Mammary epithelial cell (primary cell): ENCODE results near the gene HMGB4.

Experiments
- EZH2 ChIP-seq: IDR thresholded peaks from 2 replicates; pipeline ENCODE4 v1.6.1; 2012; ENCODE audit warnings: low read length, inconsistent platforms, borderline replicate concordance
- TF ChIP-seq, protein P1 (sequence below), 2 donors: IDR thresholded peaks in 1 of 2; conservative IDR thresholded peaks in 1 of 2; 2 replicates each; pipeline ENCODE4 v1.5.1; 2011 to 2012; ENCODE audit warnings: inconsistent platforms in 2 of 2, low read length in 2 of 2, mild to moderate bottlenecking in 2 of 2, control low read depth in 1 of 2, low read depth in 1 of 2; ENCODE audit not compliant: insufficient read depth in 1 of 2; ENCODE audit errors: extremely low read depth in 1 of 2

- TF ChIP-seq, protein P1, sequence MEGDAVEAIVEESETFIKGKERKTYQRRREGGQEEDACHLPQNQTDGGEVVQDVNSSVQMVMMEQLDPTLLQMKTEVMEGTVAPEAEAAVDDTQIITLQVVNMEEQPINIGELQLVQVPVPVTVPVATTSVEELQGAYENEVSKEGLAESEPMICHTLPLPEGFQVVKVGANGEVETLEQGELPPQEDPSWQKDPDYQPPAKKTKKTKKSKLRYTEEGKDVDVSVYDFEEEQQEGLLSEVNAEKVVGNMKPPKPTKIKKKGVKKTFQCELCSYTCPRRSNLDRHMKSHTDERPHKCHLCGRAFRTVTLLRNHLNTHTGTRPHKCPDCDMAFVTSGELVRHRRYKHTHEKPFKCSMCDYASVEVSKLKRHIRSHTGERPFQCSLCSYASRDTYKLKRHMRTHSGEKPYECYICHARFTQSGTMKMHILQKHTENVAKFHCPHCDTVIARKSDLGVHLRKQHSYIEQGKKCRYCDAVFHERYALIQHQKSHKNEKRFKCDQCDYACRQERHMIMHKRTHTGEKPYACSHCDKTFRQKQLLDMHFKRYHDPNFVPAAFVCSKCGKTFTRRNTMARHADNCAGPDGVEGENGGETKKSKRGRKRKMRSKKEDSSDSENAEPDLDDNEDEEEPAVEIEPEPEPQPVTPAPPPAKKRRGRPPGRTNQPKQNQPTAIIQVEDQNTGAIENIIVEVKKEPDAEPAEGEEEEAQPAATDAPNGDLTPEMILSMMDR (conservative IDR thresholded peaks at IDR 0.05 in 1 of 2, IDR thresholded peaks at IDR 0.05 in 1 of 2; ENCODE audit: extremely low read depth in 1 of 2, insufficient read depth in 1 of 2, low read depth in 1 of 2, low read length in 2 of 2): no peak
- no peak for TF ChIP-seq EZH2
These were observed 32.1 kb downstream of the HMGB4 start for GRCh38 chr1:33895976-33896375.
